Neuronal stem cell (in vitro differentiated cells): Measurements from ENCODE around the gene ITGAX.
A peak's percentile ranks its signal among the peaks of the same experiment; 100 is the strongest.

Experiments used
- DNase-seq: peaks from one replicate; pipeline ENCODE4 v3.0.0-alpha.2; 2013; ENCODE audit warnings: low spot score
- H2AFZ ChIP-seq: one replicate; pipeline ENCODE4 v1.6.1; 2013; ENCODE audit warnings: mild to moderate bottlenecking, low read length, inconsistent platforms
- H2AK5ac ChIP-seq: 2 replicates; pipeline ENCODE4 v1.6.1; 2013; ENCODE audit warnings: low read depth, mild to moderate bottlenecking, inconsistent platforms, low read length, moderate library complexity, mixed read lengths
- H2BK120ac ChIP-seq: 2 replicates; pipeline ENCODE4 v1.6.1; 2013; ENCODE audit warnings: low read depth, mild to moderate bottlenecking, inconsistent platforms, low read length, moderate library complexity, mixed read lengths
- H2BK12ac ChIP-seq: one replicate; pipeline ENCODE4 v1.6.1; 2013; ENCODE audit warnings: low read length, inconsistent platforms
- H2BK15ac ChIP-seq: 2 replicates; pipeline ENCODE4 v1.6.1; 2013; ENCODE audit warnings: mild to moderate bottlenecking, low read length, inconsistent platforms, mixed read lengths
- H2BK5ac ChIP-seq: one replicate; pipeline ENCODE4 v1.6.1; 2013; ENCODE audit warnings: inconsistent platforms, mild to moderate bottlenecking, low read length, moderate library complexity
- H3K14ac ChIP-seq: one replicate; pipeline ENCODE4 v1.6.1; 2013; ENCODE audit warnings: low read length, inconsistent platforms
- H3K18ac ChIP-seq: 2 replicates; pipeline ENCODE4 v1.6.1; 2013; ENCODE audit warnings: low read length, inconsistent platforms
- H3K23ac ChIP-seq: 2 replicates; pipeline ENCODE4 v1.6.1; 2013; ENCODE audit warnings: low read depth, mild to moderate bottlenecking, mixed read lengths, low read length, inconsistent platforms; ENCODE audit not compliant: poor library complexity
- H3K27ac ChIP-seq: replicated peaks from 3 replicates; pipeline ENCODE4 v1.5.1; 2013; ENCODE audit warnings: low read length, inconsistent platforms
- H3K27me3 ChIP-seq, 3 experiments: 2 replicates each; pipeline ENCODE4 v1.6.1; 2013; ENCODE audit warnings: low read length in 3 of 3, mild to moderate bottlenecking in 2 of 3, inconsistent platforms in 1 of 3, low read depth in 1 of 3, mixed read lengths in 1 of 3, moderate library complexity in 1 of 3; ENCODE audit not compliant: control insufficient read depth in 3 of 3, insufficient read depth in 3 of 3
- H3K36me3 ChIP-seq, 2 donors: replicated peaks in 1 of 2; 2 replicates each; pipeline ENCODE4 v1.6.1; 2013; ENCODE audit warnings: low read length in 2 of 2; ENCODE audit not compliant: control insufficient read depth in 2 of 2, insufficient read depth in 2 of 2
- H3K4ac ChIP-seq: 2 replicates; pipeline ENCODE4 v1.6.1; 2013; ENCODE audit warnings: inconsistent platforms, mild to moderate bottlenecking, low read length, moderate library complexity
- H3K4me1 ChIP-seq, 2 donors: 1 replicate in 1 of 2; 2 replicates in 1 of 2; pipeline ENCODE4 v1.6.1; 2013; ENCODE audit warnings: low read length in 2 of 2, low read depth in 1 of 2; ENCODE audit not compliant: control insufficient read depth in 2 of 2, insufficient read depth in 1 of 2
- H3K4me2 ChIP-seq: one replicate; pipeline ENCODE4 v1.6.1; 2013; ENCODE audit warnings: mild to moderate bottlenecking, low read length, inconsistent platforms; ENCODE audit not compliant: insufficient read depth, poor library complexity, severe bottlenecking
- H3K4me3 ChIP-seq, 2 donors: 2 replicates each; pipeline ENCODE4 v1.5.1; 2013; ENCODE audit warnings: low read length in 2 of 2, mild to moderate bottlenecking in 2 of 2, inconsistent platforms in 1 of 2, moderate library complexity in 1 of 2
- H3K79me1 ChIP-seq: one replicate; pipeline ENCODE4 v1.6.1; 2013; ENCODE audit warnings: low read depth, mild to moderate bottlenecking, inconsistent platforms, low read length, moderate library complexity
- H3K9ac ChIP-seq: one replicate; pipeline ENCODE4 v1.6.1; 2013; ENCODE audit warnings: mild to moderate bottlenecking, low read depth, low read length, inconsistent platforms; ENCODE audit not compliant: poor library complexity
- H3K9me3 ChIP-seq, 2 donors: replicated peaks in 1 of 2; 2 replicates each; pipeline versions ENCODE3 to v1.6.1; 2013; ENCODE audit warnings: low read length in 2 of 2, mild to moderate bottlenecking in 2 of 2, inconsistent platforms in 1 of 2, low read depth in 1 of 2, mixed read lengths in 1 of 2, moderate library complexity in 1 of 2; ENCODE audit not compliant: control insufficient read depth in 2 of 2, insufficient read depth in 1 of 2
- H4K8ac ChIP-seq: one replicate; pipeline ENCODE4 v1.6.1; 2013; ENCODE audit warnings: low read depth, mild to moderate bottlenecking, inconsistent platforms, low read length, moderate library complexity
- H4K91ac ChIP-seq: one replicate; pipeline ENCODE4 v1.6.1; 2013; ENCODE audit warnings: low read length, low read depth, mild to moderate bottlenecking, inconsistent platforms; ENCODE audit not compliant: poor library complexity
- WGBS, 2 donors: extraction: QIAGEN DNeasy Blood & Tissue Kit; methylation state at CpG; one replicate each; pipeline ENCODE4 v1.1.7; 2013; ENCODE audit warnings: missing lambda C conversion rate in 2 of 2, mixed read lengths in 1 of 2; ENCODE audit not compliant: insufficient read length in 2 of 2, insufficient replicate concordance in 1 of 2; ENCODE audit errors: extremely low coverage in 2 of 2; 5-methylcytosine and 5-hydroxymethylcytosine counted together

The ITGAX gene

GRCh38 chr16:31401436-31401835 lies 46.5 kb downstream of the ITGAX start:
- Histone ChIP-seq H4K91ac (no peak overlapping the region), H3K18ac (no peak overlapping the region), H2AFZ (no peak overlapping the region), H3K4ac (no peak overlapping the region), H2BK5ac (no peak overlapping the region), H3K4me1 (no peaks in the 10 kb centered on the region), H4K8ac (no peak overlapping the region), H3K79me1 (no peaks in the 10 kb centered on the region), H2BK12ac (no peak overlapping the region), H2BK120ac (no peak overlapping the region), H3K14ac (no peak overlapping the region), H3K27ac (no peak overlapping the region), H3K4me2 (no peak overlapping the region), H3K36me3 (no peaks in the 10 kb centered on the region), H2AK5ac (no peak overlapping the region), H3K27me3 (no peaks in the 10 kb centered on the region), H2BK15ac (no peak overlapping the region), H3K9me3 (peaks cover 0 to 5% of the 10 kb centered on the region in 2 donors), H3K23ac (no peak overlapping the region), H3K4me3 (no peak overlapping the region), H3K9ac (no peak overlapping the region)
- WGBS, 2 donors, result no CpG with 5 or more reads among the region's 11 CpGs
- DNase-seq, result no peak

GRCh38 chr16:31402687-31403086 lies 47.7 kb downstream of the ITGAX start:
- H2BK120ac ChIP-seq, result no peak overlapping the region
- no peak overlapping the region for H3K27ac ChIP-seq
- H3K4me1 ChIP-seq, result no peaks in the 10 kb centered on the region
- no peak overlapping the region for H3K4me2 ChIP-seq
- H4K8ac ChIP-seq, result no peak overlapping the region
- no peak overlapping the region for H3K4ac ChIP-seq
- DNase-seq, result no peak
- H3K36me3 ChIP-seq, result no peaks in the 10 kb centered on the region
- H3K23ac ChIP-seq, result no peak overlapping the region
- H3K9me3 ChIP-seq, result peaks cover 0 to 5% of the 10 kb centered on the region in 2 donors
- H2BK5ac ChIP-seq, result no peak overlapping the region
- no CpG with 5 or more reads among the region's 1 CpG for WGBS, 2 donors
- no peak overlapping the region for H3K18ac ChIP-seq
- H4K91ac ChIP-seq, result no peak overlapping the region
- H2AFZ ChIP-seq, result no peak overlapping the region
- H3K4me3 ChIP-seq, result no peak overlapping the region
- no peaks in the 10 kb centered on the region for H3K27me3 ChIP-seq
- H3K14ac ChIP-seq, result no peak overlapping the region
- no peak overlapping the region for H2AK5ac ChIP-seq
- H3K9ac ChIP-seq, result no peak overlapping the region
- H2BK15ac ChIP-seq, result no peak overlapping the region
- no peak overlapping the region for H2BK12ac ChIP-seq
- H3K79me1 ChIP-seq, result no peaks in the 10 kb centered on the region

GRCh38 chr16:31403590-31404352 lies 48.8 kb downstream of the ITGAX start:
- Histone ChIP-seq H3K9ac (peak overlapping the region; percentile 70), H2BK15ac (no peak overlapping the region), H3K18ac (peak overlapping the region; percentile 71), H3K79me1 (no peaks in the 10 kb centered on the region), H3K23ac (no peak overlapping the region), H4K91ac (no peak overlapping the region), H3K14ac (peak overlapping the region; percentile 82), H3K4me3 (peak overlapping the region in 1 of 2 donors; percentile 44), H2BK120ac (no peak overlapping the region), H2BK5ac (peak overlapping the region; percentile 53), H4K8ac (no peak overlapping the region), H3K27me3 (no peaks in the 10 kb centered on the region), H3K4ac (no peak overlapping the region), H3K27ac (no peak overlapping the region), H2AFZ (peak overlapping the region; percentile 38), H2BK12ac (no peak overlapping the region), H3K9me3 (peaks cover 0 to 5% of the 10 kb centered on the region in 2 donors), H3K36me3 (no peaks in the 10 kb centered on the region), H3K4me2 (no peak overlapping the region), H3K4me1 (no peaks in the 10 kb centered on the region), H2AK5ac (peak overlapping the region; percentile 75)
- DNase-seq, result no peak
- no CpG with 5 or more reads among the region's 21 CpGs for WGBS, 2 donors

GRCh38 chr16:31404353-31405064 lies 49.5 kb downstream of the ITGAX start:
- Histone ChIP-seq H3K27ac (no peak overlapping the region), H2BK5ac (no peak overlapping the region), H3K4me2 (no peak overlapping the region), H3K9ac (no peak overlapping the region), H3K4ac (no peak overlapping the region), H3K36me3 (no peaks in the 10 kb centered on the region), H4K8ac (no peak overlapping the region), H3K14ac (no peak overlapping the region), H3K4me3 (no peak overlapping the region), H3K9me3 (peaks cover 0 to 4% of the 10 kb centered on the region in 2 donors), H3K27me3 (no peaks in the 10 kb centered on the region), H3K79me1 (no peaks in the 10 kb centered on the region), H2AK5ac (no peak overlapping the region), H2BK120ac (no peak overlapping the region), H3K23ac (no peak overlapping the region), H2AFZ (peak overlapping the region; percentile 38), H4K91ac (no peak overlapping the region), H3K4me1 (no peaks in the 10 kb centered on the region), H2BK15ac (no peak overlapping the region), H3K18ac (no peak overlapping the region), H2BK12ac (no peak overlapping the region)
- DNase-seq, result no peak
- no CpG with 5 or more reads among the region's 9 CpGs for WGBS, 2 donors
